Measurements from ENCODE around the gene TENM4. TPM values are rescaled to one million over a fixed set of nuclear protein-coding genes. Genes with fewer than 3 reads are reported as not detected.

TENM4 gene
- total RNA-seq, 1 donor from 2014 or later: 3.8 TPM

GRCh38 chr11:79439410-79439885 is 1.4 kb downstream of the TENM4 start:
- H3K27ac Mint-ChIP-seq (ENCODE audit: unreplicated experiment): no peak overlapping the region
- H3K4me3 Mint-ChIP-seq (ENCODE audit: unreplicated experiment): peak overlapping the region; percentile 75
- H3K4me1 Mint-ChIP-seq (ENCODE audit: low read depth): peaks cover 37% of the 10 kb centered on the region
- peaks cover 21% of the 10 kb centered on the region for H3K27me3 Mint-ChIP-seq (ENCODE audit: low read depth)
- no peak for DNase-seq (ENCODE audit: low spot score)
- H3K9me3 Mint-ChIP-seq (ENCODE audit: low read depth): no peaks in the 10 kb centered on the region
- no peak for TF ChIP-seq CTCF (IDR thresholded peaks at IDR 0.05)
- no peaks in the 10 kb centered on the region for H3K36me3 Mint-ChIP-seq (ENCODE audit: low read depth)

GRCh38 chr11:79438631-79439409 is 2.0 kb downstream of the TENM4 start:
- Mint-ChIP-seq H3K27me3 (ENCODE audit: low read depth) (peaks cover 19% of the 10 kb centered on the region), H3K27ac (ENCODE audit: unreplicated experiment) (no peak overlapping the region), H3K4me3 (ENCODE audit: unreplicated experiment) (peak overlapping the region; percentile 75), H3K9me3 (ENCODE audit: low read depth) (no peaks in the 10 kb centered on the region), H3K4me1 (ENCODE audit: low read depth) (peaks cover 40% of the 10 kb centered on the region), H3K36me3 (ENCODE audit: low read depth) (no peaks in the 10 kb centered on the region)
- TF ChIP-seq CTCF (IDR thresholded peaks at IDR 0.05): no peak
- no peak for DNase-seq (ENCODE audit: low spot score)

GRCh38 chr11:79437981-79438630 is 2.7 kb downstream of the TENM4 start:
- TF ChIP-seq CTCF (IDR thresholded peaks at IDR 0.05): peak; percentile 23
- Mint-ChIP-seq H3K4me1 (ENCODE audit: low read depth) (peaks cover 40% of the 10 kb centered on the region), H3K27ac (ENCODE audit: unreplicated experiment) (no peak overlapping the region), H3K9me3 (ENCODE audit: low read depth) (no peaks in the 10 kb centered on the region), H3K36me3 (ENCODE audit: low read depth) (no peaks in the 10 kb centered on the region), H3K4me3 (ENCODE audit: unreplicated experiment) (peak overlapping the region; percentile 75), H3K27me3 (ENCODE audit: low read depth) (peaks cover 13% of the 10 kb centered on the region)
- peak; percentile 92 for DNase-seq (ENCODE audit: low spot score)

GRCh38 chr11:79437278-79437980 is 3.4 kb downstream of the TENM4 start:
- no peak overlapping the region for H3K27ac Mint-ChIP-seq (ENCODE audit: unreplicated experiment)
- no peaks in the 10 kb centered on the region for H3K9me3 Mint-ChIP-seq (ENCODE audit: low read depth)
- H3K36me3 Mint-ChIP-seq (ENCODE audit: low read depth): no peaks in the 10 kb centered on the region

More at GRCh38 chr11:79437278-79437980, 3.4 kb downstream of the TENM4 start:
- peaks cover 13% of the 10 kb centered on the region for H3K27me3 Mint-ChIP-seq (ENCODE audit: low read depth)
- peak overlapping the region; percentile 75 for H3K4me3 Mint-ChIP-seq (ENCODE audit: unreplicated experiment)
- no peak for TF ChIP-seq CTCF (IDR thresholded peaks at IDR 0.05)
- no peak for DNase-seq (ENCODE audit: low spot score)
- peaks cover 40% of the 10 kb centered on the region for H3K4me1 Mint-ChIP-seq (ENCODE audit: low read depth)

All from chondrocyte (in vitro differentiated cells).